ENCODE measurements around the gene BUD31. TPM values are rescaled to one million over a fixed set of nuclear protein-coding genes. Genes with fewer than 3 reads are reported as not detected.

The BUD31 gene
- total RNA-seq, 2 experiments from 2014 or later: 100 to 118 TPM

DNA sequence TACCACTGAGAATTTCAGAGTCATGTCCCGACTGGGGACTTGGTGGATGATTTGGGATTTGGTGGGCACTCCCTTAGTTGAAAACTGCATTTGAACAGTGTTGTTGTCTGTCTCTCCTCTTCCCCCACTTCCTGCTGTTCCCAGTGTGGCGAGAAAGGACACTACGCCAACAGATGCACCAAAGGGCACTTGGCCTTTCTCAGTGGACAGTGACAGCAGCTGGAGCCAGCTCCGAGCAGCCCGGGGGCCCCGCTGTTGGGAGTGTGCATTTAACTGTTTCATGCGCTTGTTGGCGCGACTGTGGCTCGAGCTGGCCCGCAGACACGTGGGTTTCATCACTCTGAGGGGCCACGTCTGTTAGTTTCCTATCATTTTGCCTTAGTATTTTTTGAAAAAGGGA is 47.5 kb downstream of the BUD31 start:
- POLR2A ChIA-PET: interaction anchor here (1.1 kb wide), 1 partner anchor 9 kb away, joined by 3 read pairs; no protein-coding TSS in a partner anchor
- BruUV-seq (replicated peaks): no TSS peak
- no peak overlapping the region for H2AFZ ChIP-seq (ENCODE audit: low read length)

DNA sequence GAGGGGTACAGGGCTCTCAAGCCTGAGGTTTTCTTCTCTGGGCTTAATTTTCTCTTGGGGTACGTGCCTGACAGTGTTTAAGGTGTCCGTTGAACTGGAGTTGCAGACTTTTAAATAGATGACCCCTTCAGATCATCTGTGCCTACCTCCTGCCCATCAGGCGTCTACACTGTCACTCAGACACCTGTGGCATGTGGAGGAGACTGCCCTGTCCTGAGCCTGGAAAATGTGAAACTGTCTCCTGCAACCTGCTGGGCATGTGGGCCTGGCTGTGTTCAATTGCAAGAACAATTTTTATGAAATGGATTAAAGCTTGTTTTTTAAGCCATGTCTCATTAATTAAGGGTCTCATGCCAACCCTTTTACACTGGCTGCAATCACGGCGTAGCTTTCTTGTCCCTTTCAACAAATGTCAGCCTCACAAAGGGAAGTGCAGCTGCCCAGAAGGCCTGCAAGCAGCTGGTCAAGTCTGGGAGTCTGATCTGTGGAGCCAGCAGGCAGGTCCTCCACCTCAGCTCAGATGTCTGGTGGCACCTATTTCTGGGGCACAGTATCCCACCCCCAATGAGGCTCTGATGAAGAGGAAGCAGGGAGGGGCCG is 48.4 kb downstream of the BUD31 start:
- no peak for TF ChIP-seq CTCF (conservative IDR thresholded peaks at IDR 0.05; ENCODE audit: low read length)
- Histone ChIP-seq H3K27ac (ENCODE audit: low read depth, low read length, poor library complexity, severe bottlenecking) (no peak overlapping the region), H3K4me1 (ENCODE audit: insufficient read depth, low read length, poor library complexity, severe bottlenecking) (peaks cover 5% of the 10 kb centered on the region), H2AFZ (ENCODE audit: low read length) (no peak overlapping the region), H4K20me1 (ENCODE audit: insufficient read depth, low read length) (no peaks in the 10 kb centered on the region), H3K4me2 (ENCODE audit: low read length) (no peak overlapping the region), H3K36me3 (ENCODE audit: insufficient read depth, low read length) (peaks cover 99% of the 10 kb centered on the region), H3K4me3 (ENCODE audit: low read depth, low read length, poor library complexity, severe bottlenecking) (no peak overlapping the region), H3K79me2 (ENCODE audit: insufficient read depth, low read depth, low read length) (peaks cover 35% of the 10 kb centered on the region), H3K9me3 (ENCODE audit: low read length) (no peaks in the 10 kb centered on the region), H3K9me2 (ENCODE audit: insufficient read depth, low read length) (no peaks in the 10 kb centered on the region)
- BruUV-seq (replicated peaks): no TSS peak
- no peak for DNase-seq (ENCODE audit: low spot score)
- intact Hi-C loops (cut with micrococcal nuclease; ENCODE audit: unreplicated experiment): no loop called here
- ChIA-PET POLR2A (no interaction called here), CTCF (ENCODE audit: unreplicated experiment) (no interaction called here)

More for the DNA sequence above, 47.5 kb downstream of the BUD31 start:
- Histone ChIP-seq H3K4me2 (ENCODE audit: low read length) (no peak overlapping the region), H3K27ac (ENCODE audit: low read depth, low read length, poor library complexity, severe bottlenecking) (no peak overlapping the region), H3K9me2 (ENCODE audit: insufficient read depth, low read length) (no peaks in the 10 kb centered on the region), H3K9me3 (ENCODE audit: low read length) (no peaks in the 10 kb centered on the region), H3K4me3 (ENCODE audit: low read depth, low read length, poor library complexity, severe bottlenecking) (no peak overlapping the region), H4K20me1 (ENCODE audit: insufficient read depth, low read length) (no peaks in the 10 kb centered on the region), H3K79me2 (ENCODE audit: insufficient read depth, low read depth, low read length) (peaks cover 27% of the 10 kb centered on the region), H3K36me3 (ENCODE audit: insufficient read depth, low read length) (peaks cover 99% of the 10 kb centered on the region), H3K4me1 (ENCODE audit: insufficient read depth, low read length, poor library complexity, severe bottlenecking) (peaks cover 3% of the 10 kb centered on the region)
- CTCF ChIA-PET (ENCODE audit: unreplicated experiment): no interaction called here
- DNase-seq (ENCODE audit: low spot score): no peak
- intact Hi-C loops (cut with micrococcal nuclease; ENCODE audit: unreplicated experiment): no loop called here
- TF ChIP-seq CTCF (conservative IDR thresholded peaks at IDR 0.05; ENCODE audit: low read length) (no peak), EZH2phosphoT487 (IDR thresholded peaks at IDR 0.05; ENCODE audit: borderline replicate concordance, low read depth, low read length) (no peak)

DNA sequence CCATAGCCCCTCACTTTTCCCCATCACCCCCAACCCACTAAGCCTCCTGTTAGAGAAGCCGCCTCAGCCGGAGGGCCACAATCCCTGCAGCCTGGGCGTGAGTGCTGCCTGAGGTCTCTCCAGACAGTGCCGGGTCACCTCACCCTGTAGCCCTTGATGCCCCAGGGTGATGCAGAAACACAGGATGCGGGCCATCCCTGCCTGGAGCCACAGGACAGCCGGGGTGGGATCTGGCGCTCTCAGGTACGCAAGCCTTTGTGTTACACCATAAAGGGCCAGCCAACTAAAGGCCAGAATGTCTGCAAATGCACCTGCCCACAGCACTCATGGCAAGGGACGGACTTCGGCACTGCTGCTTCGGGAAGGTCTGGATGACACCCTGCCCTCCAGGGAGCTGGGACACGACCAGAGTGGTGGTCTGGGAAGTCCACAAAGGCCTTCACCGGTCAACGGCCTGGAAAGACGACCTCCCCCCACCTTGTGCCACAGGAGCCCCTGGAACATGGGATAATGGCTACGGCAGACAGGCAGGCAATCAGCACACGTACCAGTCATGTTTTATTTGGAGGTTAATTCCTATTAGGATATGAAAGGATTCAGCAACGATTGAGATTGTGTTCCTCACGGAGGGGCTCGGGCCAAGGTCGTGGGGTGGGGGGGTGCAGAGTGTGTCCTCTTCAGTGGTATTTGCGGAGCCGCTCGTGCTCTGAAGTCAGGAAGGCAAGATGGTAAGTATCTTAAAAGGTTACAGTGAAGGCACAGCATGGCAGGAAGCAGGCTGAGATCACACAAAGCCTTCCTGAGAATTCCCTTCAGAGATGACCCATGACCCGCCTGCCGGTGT is 49.1 kb downstream of the BUD31 start:
- Histone ChIP-seq H3K4me1 (ENCODE audit: insufficient read depth, low read length, poor library complexity, severe bottlenecking) (peaks cover 5% of the 10 kb centered on the region), H3K4me2 (ENCODE audit: low read length) (no peak overlapping the region), H4K20me1 (ENCODE audit: insufficient read depth, low read length) (no peaks in the 10 kb centered on the region), H3K9me3 (ENCODE audit: low read length) (0 out of 2 replicates have a peak, but pooled peaks cover 4% of the 10 kb centered on the region), H3K79me2 (ENCODE audit: insufficient read depth, low read depth, low read length) (peaks cover 41% of the 10 kb centered on the region), H3K27ac (ENCODE audit: low read depth, low read length, poor library complexity, severe bottlenecking) (no peak overlapping the region), H3K9me2 (ENCODE audit: insufficient read depth, low read length) (no peaks in the 10 kb centered on the region), H3K36me3 (ENCODE audit: insufficient read depth, low read length) (peaks cover 98% of the 10 kb centered on the region), H2AFZ (ENCODE audit: low read length) (no peak overlapping the region), H3K4me3 (ENCODE audit: low read depth, low read length, poor library complexity, severe bottlenecking) (no peak overlapping the region)
- TF ChIP-seq CTCF (conservative IDR thresholded peaks at IDR 0.05; ENCODE audit: low read length) (no peak), EZH2phosphoT487 (IDR thresholded peaks at IDR 0.05; ENCODE audit: borderline replicate concordance, low read depth, low read length) (no peak)
- DNase-seq (ENCODE audit: low spot score): no peak
- intact Hi-C loops (cut with micrococcal nuclease; ENCODE audit: unreplicated experiment): no loop called here
- ChIA-PET CTCF (ENCODE audit: unreplicated experiment) (no interaction called here), POLR2A (no interaction called here)
- no TSS peak for BruUV-seq (replicated peaks)
